WI38 (cell line): ENCODE results near the gene SCYGR1.
"Not testable (repeated sequence)": the region's sequence is repeated elsewhere in the genome, so short reads cannot be mapped to it uniquely, and the experiment has no call there.

ENCODE experiments used
- H3K4me3 ChIP-seq: 2 replicates; pipeline ENCODE4 v1.5.1; 2011; ENCODE audit warnings: low read depth, mild to moderate bottlenecking, control low read depth, low read length
- CTCF ChIP-seq: IDR thresholded peaks from 2 replicates; pipeline ENCODE4 v1.5.1; 2012; ENCODE audit warnings: low read depth, mild to moderate bottlenecking, control low read depth, low read length

SCYGR1 gene, protein sequence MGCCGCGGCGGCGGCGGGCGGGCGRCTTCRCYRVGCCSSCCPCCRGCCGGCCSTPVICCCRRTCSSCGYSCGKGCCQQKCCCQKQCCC

GRCh38 chr2:227387583-227387982 is at the start of gene SCYGR1:
Gene SCYGR1, minus strand, starts transcription at chr2:227387949. Its CDS starts 0 bp downstream, at chr2:227387949.
- not testable (repeated sequence) for H3K4me3 ChIP-seq

DNA sequence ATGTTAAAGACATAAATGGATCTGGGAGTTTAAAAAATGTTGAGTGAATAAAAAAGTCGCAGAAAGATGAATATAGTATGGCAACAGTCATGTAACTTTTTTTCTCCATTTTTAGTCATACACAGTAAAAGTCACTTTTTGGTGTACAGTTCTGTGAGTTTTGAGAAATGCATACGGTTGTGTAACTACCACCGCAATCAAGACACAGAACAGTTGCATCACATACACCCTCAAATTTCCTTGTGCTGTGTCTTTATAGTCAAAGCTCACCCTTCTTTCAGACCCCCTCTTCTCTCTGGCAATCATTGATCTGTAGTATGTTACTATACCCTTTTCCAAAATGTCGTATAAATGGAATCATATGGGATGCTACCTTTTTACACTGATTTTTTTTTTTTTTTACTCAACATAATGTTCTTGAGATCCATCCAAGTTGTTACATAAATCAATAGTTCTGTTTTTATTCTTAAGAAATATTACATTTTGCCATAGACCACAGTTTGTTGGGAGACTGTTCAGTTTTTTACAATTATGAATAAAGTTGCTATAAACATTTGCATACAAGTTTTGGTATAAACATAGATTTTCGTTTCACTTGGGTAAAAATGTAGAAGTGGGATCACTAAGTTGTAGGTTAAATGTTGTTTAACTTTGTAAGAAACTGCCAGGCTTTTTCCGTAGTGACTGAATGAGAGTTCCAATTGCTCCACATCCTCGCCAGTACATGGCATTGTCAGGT is 48.9 kb upstream of the SCYGR1 start:
- TF ChIP-seq CTCF = no peak
- no peak overlapping the region for H3K4me3 ChIP-seq

DNA sequence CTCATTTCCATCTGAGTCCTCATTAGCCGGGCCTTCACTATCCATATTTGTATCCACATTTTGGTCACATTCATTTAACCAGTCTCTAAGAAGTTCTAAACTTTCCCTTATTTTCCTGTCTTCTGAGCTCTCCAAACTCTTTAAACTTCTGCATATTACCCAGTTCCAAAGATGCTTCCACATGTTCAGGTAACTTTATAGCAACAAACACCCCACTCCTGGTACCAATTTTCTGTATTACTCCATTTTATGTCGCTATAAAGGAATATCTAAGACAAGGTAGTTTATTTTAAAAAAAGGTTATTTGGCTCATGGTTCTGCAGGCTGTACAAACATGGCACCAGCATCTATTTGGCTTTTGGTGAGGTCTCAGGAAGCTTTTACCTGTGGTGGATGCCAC is 45.4 kb upstream of the SCYGR1 start:
- H3K4me3 ChIP-seq = no peak overlapping the region
- no peak for TF ChIP-seq CTCF

GRCh38 chr2:227430639-227431038 is 42.9 kb upstream of the SCYGR1 start:
- TF ChIP-seq CTCF = no peak

DNA sequence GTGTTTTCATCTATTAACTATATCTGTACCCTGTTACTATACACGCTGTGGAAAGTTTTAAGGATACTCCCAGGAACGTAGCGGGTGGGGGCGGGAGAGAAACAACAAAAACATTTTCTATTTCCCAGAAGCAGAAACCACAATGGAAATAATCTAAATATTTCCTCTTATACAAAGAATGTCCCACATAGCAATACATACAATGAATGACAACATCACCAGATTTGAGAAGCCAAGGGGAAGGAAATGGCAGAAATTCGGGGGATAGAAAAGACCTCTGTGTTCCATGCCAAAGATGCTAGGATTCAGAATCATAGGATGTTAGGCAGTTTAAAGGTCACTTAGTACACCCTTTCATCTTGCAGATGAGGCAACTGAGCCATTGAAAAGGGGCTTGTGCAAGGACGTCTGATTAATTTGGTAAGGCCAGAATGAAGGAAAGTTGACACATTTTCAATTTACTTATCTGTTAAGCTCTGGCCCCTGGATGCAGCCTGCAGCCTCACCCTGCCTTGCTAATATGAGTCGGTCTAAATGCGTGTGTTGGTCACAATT is 41.1 kb upstream of the SCYGR1 start:
- no peak for TF ChIP-seq CTCF
- H3K4me3 ChIP-seq = no peak overlapping the region

More at GRCh38 chr2:227430639-227431038, 42.9 kb upstream of the SCYGR1 start:
- H3K4me3 ChIP-seq = no peak overlapping the region

DNA sequence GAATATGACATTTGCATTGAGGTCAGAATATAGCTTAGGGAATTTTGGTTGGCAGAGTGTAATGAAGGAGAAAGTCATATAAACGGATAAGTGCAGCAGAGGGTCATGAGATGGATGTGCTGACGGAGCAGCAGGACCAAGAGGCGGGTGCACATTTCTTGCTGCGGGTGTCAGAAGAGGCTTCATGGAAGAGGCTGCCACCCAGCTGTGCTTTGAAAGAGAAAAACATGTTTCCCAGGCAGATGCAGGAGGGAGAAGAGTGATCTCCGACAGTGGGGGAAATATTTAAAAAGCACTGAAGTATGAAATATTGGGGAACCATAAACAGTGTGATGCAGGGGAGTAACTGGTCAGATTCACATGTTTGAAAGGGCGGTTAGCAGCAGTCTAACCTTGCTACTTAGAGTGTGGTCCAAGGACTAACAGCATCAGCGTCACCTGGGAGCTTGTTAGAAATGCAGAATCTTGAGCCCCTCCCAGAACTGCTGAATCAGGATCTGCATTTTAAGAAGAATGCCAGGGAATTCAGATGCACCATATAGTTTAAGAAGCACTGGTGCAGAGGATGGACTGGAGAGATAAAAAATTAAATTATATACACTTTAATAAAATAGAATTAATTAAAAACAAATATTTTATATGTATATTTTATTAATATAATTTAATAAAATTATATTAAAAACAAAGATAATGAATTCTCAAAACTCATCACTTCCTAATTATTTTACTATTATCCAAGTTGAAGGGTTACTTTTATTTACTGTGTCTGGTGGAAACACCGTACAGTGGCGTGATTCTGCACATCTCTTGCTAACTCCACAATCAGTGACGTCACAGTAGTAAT is 36.1 kb upstream of the SCYGR1 start:
- no peak for TF ChIP-seq CTCF
- no peak overlapping the region for H3K4me3 ChIP-seq

DNA sequence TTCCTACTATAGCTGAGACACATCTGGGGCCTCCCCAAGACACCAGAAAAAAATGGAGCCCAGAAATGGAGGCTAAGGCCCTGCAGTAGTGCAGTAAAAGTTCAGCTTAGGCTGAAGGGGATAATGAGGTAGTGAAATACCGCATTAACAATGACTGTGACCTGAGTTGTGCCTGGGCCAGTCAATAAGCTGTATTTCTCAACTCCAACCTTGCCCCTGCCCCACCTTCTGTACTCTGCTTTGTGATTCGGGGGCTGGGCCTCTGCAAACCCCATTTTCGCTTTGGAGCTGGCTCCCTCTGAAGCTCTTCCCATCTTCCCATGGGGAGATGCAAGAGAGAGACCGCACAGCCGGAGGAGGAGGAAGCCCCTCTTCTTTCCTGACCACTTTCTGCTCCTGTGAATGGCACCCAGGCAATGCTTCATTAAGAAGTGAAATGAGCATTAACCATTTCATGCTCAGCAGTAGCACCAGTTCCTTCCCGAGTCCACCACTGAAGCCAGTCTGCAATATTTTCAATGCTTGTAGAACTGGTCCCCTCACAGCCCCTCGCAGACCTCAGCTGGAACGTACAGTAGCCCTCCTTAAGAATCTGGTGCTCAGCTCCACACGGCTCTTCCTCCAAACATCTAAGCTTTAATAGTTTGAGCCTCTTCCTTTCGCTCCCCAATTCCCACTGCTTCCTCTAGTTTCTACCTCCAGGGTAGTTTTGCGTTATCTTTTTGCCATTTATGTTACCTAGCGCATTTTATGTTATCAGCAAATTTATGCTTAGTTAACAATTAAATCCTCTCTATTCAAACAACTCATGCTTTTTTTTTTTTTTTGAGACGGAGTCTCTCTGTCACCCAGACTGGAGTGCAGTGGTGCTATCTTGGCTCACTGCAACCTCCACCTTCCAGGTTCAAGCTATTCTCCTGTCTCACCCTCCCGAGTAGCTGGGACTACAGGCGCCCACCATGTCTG is 32.6 kb upstream of the SCYGR1 start:
- no peak for TF ChIP-seq CTCF
- H3K4me3 ChIP-seq = no peak overlapping the region
